HepG2 (cell line): ENCODE measurements around the gene NUFIP2. TPM values are rescaled to one million over a fixed set of nuclear protein-coding genes. Genes with fewer than 3 reads are reported as not detected.

Experiments
- ATAC-seq: fragments of 200-7000 bp; cut with Tn5 transposase; 3 replicates; pipeline ENCODE4 v1.9.1; 2020; ENCODE audit warnings: mild to moderate bottlenecking, moderate library complexity
- BruUV-seq: library from RNA; stranded (reverse); fragments of 400-500 nt; replicated peaks from 2 replicates; lab custom pipeline; 2021; lab: Mats Ljungman, UMichigan
- CTCF ChIA-PET: fragments of 300-600 bp; formaldehyde crosslinking; extraction: SDS; loops from one replicate; lab custom pipeline; 2021; ENCODE audit warnings: low total read pairs, inconsistent platforms, low intra/inter-chr PET ratio; lab: Yijun Ruan, JAX
- POLR2A ChIA-PET: fragments of 350-600 bp; sonication (Branson Sonifier 250); formaldehyde crosslinking; loops from one replicate; lab custom pipeline; 2020; ENCODE audit warnings: antibody characterized with exemption, inconsistent platforms; lab: Yijun Ruan, JAX
- DNase-seq: peaks from one replicate; pipeline ENCODE4 v3.0.0-alpha.2; 2015; ENCODE audit warnings: low spot score
- FAIRE-seq: peaks from 3 replicates; lab custom pipeline; 2011; peaks lifted over from hg19 to GRCh38; lab: Jason Lieb, UNC
- H2AFZ ChIP-seq: one replicate; pipeline ENCODE4 v1.6.1; 2011; ENCODE audit warnings: low read length, inconsistent platforms
- H3K27ac ChIP-seq: fragments of 300-600 bp; 3 replicates; pipeline ENCODE4 v1.8.0; 2011; ENCODE audit warnings: mixed run types, mild to moderate bottlenecking, mixed read lengths, low read length, inconsistent platforms; ENCODE audit not compliant: insufficient read depth; ENCODE audit errors: extremely low read length
- H3K27me3 ChIP-seq, 2 experiments: fragments of 200-600 bp in 1 of 2; 2 replicates in 1 of 2; 3 replicates in 1 of 2; pipeline versions ENCODE4 v1.6.0 to v1.8.0; 2011; ENCODE audit warnings: low read length in 2 of 2, mild to moderate bottlenecking in 2 of 2, moderate library complexity in 2 of 2, inconsistent platforms in 1 of 2; ENCODE audit not compliant: insufficient read depth in 2 of 2, control insufficient read depth in 1 of 2
- H3K36me3 ChIP-seq, 2 experiments: fragments of 200-600 bp in 1 of 2; replicated peaks in 1 of 2; 2 replicates in 1 of 2; 3 replicates in 1 of 2; pipeline versions ENCODE4 v1.5.1 to v1.8.0; 2011; ENCODE audit warnings: low read length in 2 of 2, inconsistent platforms in 1 of 2; ENCODE audit not compliant: insufficient read depth in 2 of 2, control insufficient read depth in 1 of 2
- H3K4me1 ChIP-seq: 2 replicates; pipeline ENCODE4 v1.5.1; 2012; ENCODE audit warnings: low read length, inconsistent platforms; ENCODE audit not compliant: insufficient read depth
- H3K4me2 ChIP-seq: 2 replicates; pipeline ENCODE4 v1.6.0; 2011; ENCODE audit warnings: low read depth, low read length, inconsistent platforms
- H3K4me3 ChIP-seq, 3 experiments: fragments of 200-600 bp in 1 of 3; sonication (generic), shearing (Covaris generic) in 1 of 3; replicated peaks in 1 of 3; 2 replicates each; pipeline ENCODE4 v1.5.1; 2011 to 2016; ENCODE audit warnings: low read length in 3 of 3, inconsistent platforms in 2 of 3, low read depth in 2 of 3, mild to moderate bottlenecking in 2 of 3, control low read depth in 1 of 3, mixed read lengths in 1 of 3; ENCODE audit not compliant: insufficient read depth in 1 of 3
- H3K79me2 ChIP-seq: one replicate; pipeline ENCODE4 v1.6.1; 2011; ENCODE audit warnings: low read length, inconsistent platforms; ENCODE audit not compliant: insufficient read depth
- H3K9ac ChIP-seq: 2 replicates; pipeline ENCODE4 v1.6.0; 2011; ENCODE audit warnings: mild to moderate bottlenecking, low read depth, low read length, inconsistent platforms; ENCODE audit not compliant: insufficient read depth
- H3K9me3 ChIP-seq: 2 replicates; pipeline ENCODE4 v1.5.1; 2012; ENCODE audit warnings: mild to moderate bottlenecking, low read length
- H4K20me1 ChIP-seq: 2 replicates; pipeline ENCODE4 v1.6.0; 2011; ENCODE audit warnings: inconsistent platforms, mild to moderate bottlenecking, low read length, moderate library complexity; ENCODE audit not compliant: insufficient read depth
- EP300 ChIP-seq, 3 experiments: sonication (generic) in 1 of 3; formaldehyde crosslinking in 1 of 3; IDR thresholded peaks; 2 replicates each; pipeline versions ENCODE4 v1.5.1 to v1.6.1; 2011 to 2020; ENCODE audit warnings: low read depth in 2 of 3, low read length in 2 of 3, borderline replicate concordance in 1 of 3, improper control_type of control experiment in 1 of 3, mild to moderate bottlenecking in 1 of 3, missing genetic modification reagents in 1 of 3, moderate library complexity in 1 of 3
- KMT2B ChIP-seq: IDR thresholded peaks from 2 replicates; pipeline ENCODE4 v1.6.1; 2016; ENCODE audit warnings: missing genetic modification reagents, missing compliant biosample characterization
- MIXL1 ChIP-seq: IDR thresholded peaks from 2 replicates; pipeline ENCODE4 v1.6.1; 2016
- TOPORS ChIP-seq: sonication (generic); formaldehyde crosslinking; IDR thresholded peaks from 2 replicates; pipeline ENCODE4 v1.8.0; 2023; ENCODE audit warnings: mild to moderate bottlenecking, missing genetic modification reagents
- ZNF280D ChIP-seq: sonication (generic); formaldehyde crosslinking; IDR thresholded peaks from 2 replicates; pipeline ENCODE4 v1.5.1; 2020; ENCODE audit warnings: mild to moderate bottlenecking, missing genetic modification reagents
- ZNF503 ChIP-seq: sonication (generic); formaldehyde crosslinking; IDR thresholded peaks from 2 replicates; pipeline ENCODE4 v1.4.0; 2020; ENCODE audit warnings: missing genetic modification reagents
- ZNF556 ChIP-seq: sonication (generic); formaldehyde crosslinking; IDR thresholded peaks from 2 replicates; pipeline ENCODE4 v1.4.0; 2020; ENCODE audit warnings: mild to moderate bottlenecking, missing genetic modification reagents, borderline replicate concordance
- WGBS: methylation state at CpG from one replicate; pipeline ENCODE4 v1.1.6; 2017; ENCODE audit warnings: low lambda C conversion rate; 5-methylcytosine and 5-hydroxymethylcytosine counted together
- in situ Hi-C: cut with HindIII; loops from 2 replicates; pipeline ENCODE4 v1.10.0; 2017; ENCODE audit warnings: low pct_unique_long_range_greater_than_20kb; ENCODE audit not compliant: extremely low pct_ligation_motif_present
- intact Hi-C: fragments of 100-400 bp; cut with micrococcal nuclease; formaldehyde crosslinking; loops from one replicate; pipeline ENCODE4 v1.10.0; 2022; ENCODE audit not compliant: unreplicated experiment
- polyA plus RNA-seq, 8 experiments: library from polyadenylated mRNA; depleted of rRNA in 3 of 8; stranded (reverse) in 7 of 8; unstranded in 1 of 8; fragments of >200 nt; fragmentation: Illumina TruSeq in 4 of 8; extraction: Trizol in 4 of 8; gene quantifications; 2 replicates each; pipeline versions ENCODE4 v1.2.1 to v1.2.3, GENCODE V29; 2011 to 2016; ENCODE audit warnings: low read depth in 4 of 8, missing spikeins in 1 of 8, mixed read lengths in 1 of 8; ENCODE audit not compliant: insufficient read depth in 1 of 8
- total RNA-seq, 5 experiments: library from RNA; depleted of rRNA; stranded (reverse); fragments of >200 nt; fragmentation: Illumina TruSeq; extraction: Trizol; gene quantifications; 2 replicates each; pipeline ENCODE4 v1.2.3, GENCODE V29; 2016; ENCODE audit warnings: low read depth in 1 of 5

Gene NUFIP2
- total and polyA plus RNA-seq, 2 of the 13 experiments (the other 11 are each of a cell fraction or from before 2014, with no cell fraction given) = 10.3 to 30.8 TPM

- TF ChIP-seq KMT2B (CRISPR knock-in tag) = peak; percentile 84
- 0 out of 2 replicates have a peak, but pooled peaks have one; percentile 33 for TF ChIP-seq MIXL1 (CRISPR knock-in tag)
- 0 out of 2 replicates have a peak, but pooled peaks have one; percentile 30 for TF ChIP-seq ZNF503 (CRISPR knock-in tag)
- TF ChIP-seq EP300 (IDR thresholded peaks at IDR 0.05; ENCODE audit: low read depth in 2 of 2, low read length in 2 of 2) = no peak
- peak; percentile 25; the same call in 1 of the 2 replicates for TF ChIP-seq EP300 (CRISPR knock-in tag; IDR thresholded peaks at IDR 0.05; ENCODE audit: borderline replicate concordance)
- TF ChIP-seq TOPORS = no peak
- 0 out of 2 replicates have a peak, but pooled peaks have one; percentile 29 for TF ChIP-seq ZNF556 (CRISPR knock-in tag)
- TF ChIP-seq, all 625 proteins: peak for 312
Measured at GRCh38 chr17:29293890-29294579, at the start of gene NUFIP2 (continued).

GRCh38 chr17:29342158-29342765 lies 48.3 kb upstream of the NUFIP2 start:
- CTCF ChIA-PET = no interaction called here

More at GRCh38 chr17:29342158-29342765, 48.3 kb upstream of the NUFIP2 start:
- DNase-seq (no peak), FAIRE-seq (no peak), ATAC-seq (no peak)
- in situ Hi-C loops = no loop called here
- intact Hi-C loops = no loop called here
- Histone ChIP-seq H3K27ac (no peak overlapping the region), H3K36me3 (no peaks in the 10 kb centered on the region), H3K79me2 (no peaks in the 10 kb centered on the region), H3K4me3 (no peak overlapping the region), H3K4me2 (no peak overlapping the region), H4K20me1 (no peaks in the 10 kb centered on the region), H3K9ac (no peak overlapping the region), H3K9me3 (no peaks in the 10 kb centered on the region), H2AFZ (no peak overlapping the region), H3K4me1 (no peaks in the 10 kb centered on the region), H3K27me3 (no peaks in the 10 kb centered on the region; a peak in 1 of 5 replicates)
- POLR2A ChIA-PET = no interaction called here
- BruUV-seq = no TSS peak
- 59% methylated on average over 11 of the region's 11 CpGs for WGBS
- TF ChIP-seq ZNF280D (CRISPR knock-in tag) = no peak
